ENCODE measurements around the gene SH2B3. TPM values are rescaled to one million over a fixed set of nuclear protein-coding genes. Genes with fewer than 3 reads are reported as not detected.
"Not testable (repeated sequence)": the region's sequence is repeated elsewhere in the genome, so short reads cannot be mapped to it uniquely, and the experiment has no call there.

The SH2B3 gene
- total RNA-seq, 1 experiment from 2014 or later: 40.3 TPM

- H3K79me2 ChIP-seq (ENCODE audit: insufficient read depth, low read length): no peaks in the 10 kb centered on the region
- H3K4me2 ChIP-seq (ENCODE audit: insufficient read depth, insufficient read length, low read length): no peak overlapping the region
- no peak overlapping the region for H2AK5ac ChIP-seq (ENCODE audit: insufficient read length, low read length)
- peaks cover 22 to 60% (median 49%) of the 10 kb centered on the region in 3 experiments; a peak in 6 of 7 replicates for H3K36me3 Mint-ChIP-seq (ENCODE audit: insufficient read depth in 1 of 3, low read depth in 3 of 3)
- no peak overlapping the region for H2BK15ac ChIP-seq (ENCODE audit: low read depth, low read length)
- no peak overlapping the region for H4K91ac ChIP-seq (ENCODE audit: insufficient read length, low read depth, low read length)
- no peaks in the 10 kb centered on the region for H3K23me2 ChIP-seq (ENCODE audit: insufficient read length, low read depth, low read length, poor library complexity, severe bottlenecking)
- H2AFZ ChIP-seq (ENCODE audit: low read length): no peak overlapping the region
- no peak overlapping the region for H3K4me3 Mint-ChIP-seq
- H4K8ac ChIP-seq (replicated peaks; ENCODE audit: insufficient read length, low read depth, low read length): no peak overlapping the region
- peak overlapping the region in 1 of 3 experiments; percentile 7; a peak in 1 of 7 replicates for H3K27ac Mint-ChIP-seq
- H3K27me3 Mint-ChIP-seq (ENCODE audit: low read depth): no peaks in the 10 kb centered on the region
- no peaks in the 10 kb centered on the region for H3K4me1 ChIP-seq (ENCODE audit: insufficient read depth, low read length)
- H4K20me1 ChIP-seq (ENCODE audit: control insufficient read depth, insufficient read depth, insufficient read length): no peaks in the 10 kb centered on the region
- H3K9me3 Mint-ChIP-seq: no peaks in the 10 kb centered on the region
- no peak overlapping the region for H2BK5ac ChIP-seq (ENCODE audit: insufficient read length, low read length)
- H4K5ac ChIP-seq (ENCODE audit: insufficient read length, low read depth, low read length): no peak overlapping the region
- no peaks in the 10 kb centered on the region for H3K27me3 ChIP-seq (ENCODE audit: insufficient read depth, low read length)
- WGBS (ENCODE audit: extremely low coverage, insufficient read length, low lambda C conversion rate): no CpG with 5 or more reads among the region's 2 CpGs
- no peak for DNase-seq
- no peaks in the 10 kb centered on the region for H3K9me3 ChIP-seq (ENCODE audit: control insufficient read depth, low read depth, low read length)
- H3K79me1 ChIP-seq (ENCODE audit: insufficient read depth, low read depth, low read length, poor library complexity, severe bottlenecking): no peaks in the 10 kb centered on the region
- H3K14ac ChIP-seq (ENCODE audit: insufficient read depth, low read length): no peak overlapping the region
- no peak overlapping the region for H2BK12ac ChIP-seq (ENCODE audit: insufficient read length, low read depth, low read length)
- H3K56ac ChIP-seq (ENCODE audit: insufficient read length, low read depth, low read length): no peak overlapping the region
- no peaks in the 10 kb centered on the region for H3K4me1 Mint-ChIP-seq
- H3K9ac ChIP-seq (ENCODE audit: extremely low read depth, insufficient read length, low read length): no peak overlapping the region
- no peak overlapping the region for H3K4ac ChIP-seq (ENCODE audit: low read depth, low read length)
- H3K23ac ChIP-seq (ENCODE audit: insufficient read length, low read depth, low read length): no peak overlapping the region
- no peak overlapping the region for H3K27ac ChIP-seq (ENCODE audit: insufficient read length, low read depth, low read length)
- no peak overlapping the region for H2BK120ac ChIP-seq (ENCODE audit: low read depth, low read length, poor library complexity, severe bottlenecking)
- H3K18ac ChIP-seq (ENCODE audit: insufficient read length, low read depth, low read length): no peak overlapping the region
- no peak for TF ChIP-seq CTCF (conservative IDR thresholded peaks at IDR 0.05)
- no peak overlapping the region for H2BK20ac ChIP-seq (ENCODE audit: low read depth, low read length, poor library complexity, severe bottlenecking)
- no peak overlapping the region for H3T11ph ChIP-seq (ENCODE audit: low read length)
Observed at GRCh38 chr12:111488798-111489197, 83.1 kb downstream of the SH2B3 start.

GRCh38 chr12:111492979-111493378 lies 87.3 kb downstream of the SH2B3 start:
- H3K27ac ChIP-seq (ENCODE audit: insufficient read length, low read depth, low read length); H2AFZ ChIP-seq (ENCODE audit: low read length); H3K4me3 Mint-ChIP-seq; H3K79me1 ChIP-seq (ENCODE audit: insufficient read depth, low read depth, low read length, poor library complexity, severe bottlenecking); H3K23ac ChIP-seq (ENCODE audit: insufficient read length, low read depth, low read length); H3T11ph ChIP-seq (ENCODE audit: low read length); H2BK120ac ChIP-seq (ENCODE audit: low read depth, low read length, poor library complexity, severe bottlenecking); H2BK20ac ChIP-seq (ENCODE audit: low read depth, low read length, poor library complexity, severe bottlenecking); H2BK5ac ChIP-seq (ENCODE audit: insufficient read length, low read length); H3K4me1 ChIP-seq (ENCODE audit: insufficient read depth, low read length); H4K8ac ChIP-seq (replicated peaks; ENCODE audit: insufficient read length, low read depth, low read length); H3K4me1 Mint-ChIP-seq; H3K27ac Mint-ChIP-seq; H4K91ac ChIP-seq (ENCODE audit: insufficient read length, low read depth, low read length); H3K18ac ChIP-seq (ENCODE audit: insufficient read length, low read depth, low read length); H3K56ac ChIP-seq (ENCODE audit: insufficient read length, low read depth, low read length); H4K20me1 ChIP-seq (ENCODE audit: control insufficient read depth, insufficient read depth, insufficient read length); H2BK15ac ChIP-seq (ENCODE audit: low read depth, low read length); H3K27me3 Mint-ChIP-seq (ENCODE audit: low read depth); H3K23me2 ChIP-seq (ENCODE audit: insufficient read length, low read depth, low read length, poor library complexity, severe bottlenecking); H3K4me2 ChIP-seq (ENCODE audit: insufficient read depth, insufficient read length, low read length); H3K9me3 Mint-ChIP-seq; H3K9ac ChIP-seq (ENCODE audit: extremely low read depth, insufficient read length, low read length); DNase-seq; H2BK12ac ChIP-seq (ENCODE audit: insufficient read length, low read depth, low read length); H3K14ac ChIP-seq (ENCODE audit: insufficient read depth, low read length); H2AK5ac ChIP-seq (ENCODE audit: insufficient read length, low read length); H3K4ac ChIP-seq (ENCODE audit: low read depth, low read length); H3K79me2 ChIP-seq (ENCODE audit: insufficient read depth, low read length); H3K9me3 ChIP-seq (ENCODE audit: control insufficient read depth, low read depth, low read length); H4K5ac ChIP-seq (ENCODE audit: insufficient read length, low read depth, low read length); H3K27me3 ChIP-seq (ENCODE audit: insufficient read depth, low read length): not testable (repeated sequence)
- WGBS (ENCODE audit: extremely low coverage, insufficient read length, low lambda C conversion rate): no CpG with 5 or more reads among the region's 7 CpGs
- H3K36me3 Mint-ChIP-seq (ENCODE audit: insufficient read depth in 1 of 3, low read depth in 3 of 3): peaks cover 15 to 61% (median 53%) of the 10 kb centered on the region in 3 experiments; a peak in 6 of 7 replicates

Data from H9 (cell line).